Neural crest cell (in vitro differentiated cells): ENCODE measurements around the gene PPP1R9A. TPM values are rescaled to one million over a fixed set of nuclear protein-coding genes. Genes with fewer than 3 reads are reported as not detected.

ENCODE experiments used
- DNase-seq: peaks from one replicate; pipeline ENCODE4 v3.0.0; 2021; ENCODE audit warnings: low read depth, mixed read lengths, low spot score
- H3K27ac Mint-ChIP-seq: one replicate; pipeline ENCODE4 v1.8.0; 2021; ENCODE audit warnings: mild to moderate bottlenecking, mixed read lengths; ENCODE audit not compliant: unreplicated experiment
- H3K27me3 Mint-ChIP-seq: 2 replicates; pipeline ENCODE4 v1.8.0; 2021; ENCODE audit warnings: low read depth, mild to moderate bottlenecking, mixed read lengths
- H3K36me3 Mint-ChIP-seq: 2 replicates; pipeline ENCODE4 v1.8.0; 2021; ENCODE audit warnings: low read depth, mild to moderate bottlenecking, mixed read lengths
- H3K4me1 Mint-ChIP-seq: 2 replicates; pipeline ENCODE4 v1.8.0; 2021; ENCODE audit warnings: mixed read lengths
- H3K4me3 Mint-ChIP-seq: one replicate; pipeline ENCODE4 v1.8.0; 2021; ENCODE audit warnings: mild to moderate bottlenecking, mixed read lengths
- H3K9me3 Mint-ChIP-seq: 2 replicates; pipeline ENCODE4 v1.8.0; 2021; ENCODE audit warnings: mixed read lengths
- CTCF ChIP-seq: fragments of 200-600 bp; sonication (generic); conservative IDR thresholded peaks from 2 replicates; pipeline ENCODE4 v1.5.0; 2021; ENCODE audit warnings: antibody characterized with exemption, mild to moderate bottlenecking
- total RNA-seq: library from RNA; stranded (reverse); gene quantifications from 2 replicates; pipeline ENCODE4 v1.2.1, GENCODE V29; 2021

PPP1R9A gene
- total RNA-seq, 1 donor from 2014 or later = 21.2 TPM

GRCh38 chr7:95290166-95290830 is 382.9 kb downstream of the PPP1R9A start:
- Mint-ChIP-seq H3K27ac (no peak overlapping the region), H3K4me3 (no peak overlapping the region), H3K36me3 (peaks cover 23% of the 10 kb centered on the region), H3K27me3 (no peaks in the 10 kb centered on the region), H3K9me3 (no peaks in the 10 kb centered on the region), H3K4me1 (peaks cover 10% of the 10 kb centered on the region)
- no peak for DNase-seq
- no peak for TF ChIP-seq CTCF

GRCh38 chr7:95295397-95295796 is 388.0 kb downstream of the PPP1R9A start:
- H3K4me3 Mint-ChIP-seq = no peak overlapping the region
- no peak overlapping the region for H3K27ac Mint-ChIP-seq
- H3K27me3 Mint-ChIP-seq = no peaks in the 10 kb centered on the region
- TF ChIP-seq CTCF = no peak
- no peaks in the 10 kb centered on the region for H3K9me3 Mint-ChIP-seq
- H3K36me3 Mint-ChIP-seq = peaks cover 8% of the 10 kb centered on the region
- peaks cover 12% of the 10 kb centered on the region for H3K4me1 Mint-ChIP-seq
- no peak for DNase-seq

- H3K36me3 Mint-ChIP-seq = peaks cover 6% of the 10 kb centered on the region
Measured at GRCh38 chr7:95296456-95296855, 389.1 kb downstream of the PPP1R9A start.

GRCh38 chr7:95297041-95297440 is 389.6 kb downstream of the PPP1R9A start:
- H3K4me3 Mint-ChIP-seq = no peak overlapping the region
- H3K27me3 Mint-ChIP-seq = no peaks in the 10 kb centered on the region
- H3K36me3 Mint-ChIP-seq = peaks cover 6% of the 10 kb centered on the region
- H3K27ac Mint-ChIP-seq = no peak overlapping the region
- no peaks in the 10 kb centered on the region for H3K9me3 Mint-ChIP-seq
- TF ChIP-seq CTCF = no peak
- no peak for DNase-seq
- H3K4me1 Mint-ChIP-seq = peaks cover 11% of the 10 kb centered on the region

More at GRCh38 chr7:95296456-95296855, 389.1 kb downstream of the PPP1R9A start:
- Mint-ChIP-seq H3K27ac (no peak overlapping the region), H3K4me1 (peaks cover 15% of the 10 kb centered on the region), H3K4me3 (no peak overlapping the region), H3K27me3 (no peaks in the 10 kb centered on the region), H3K9me3 (no peaks in the 10 kb centered on the region)
- no peak for TF ChIP-seq CTCF
- no peak for DNase-seq

- Mint-ChIP-seq H3K9me3 (no peaks in the 10 kb centered on the region), H3K4me3 (no peak overlapping the region), H3K27ac (no peak overlapping the region), H3K36me3 (peaks cover 6% of the 10 kb centered on the region), H3K4me1 (peaks cover 7% of the 10 kb centered on the region), H3K27me3 (no peaks in the 10 kb centered on the region)
- no peak for TF ChIP-seq CTCF
- no peak for DNase-seq
Measured at GRCh38 chr7:95298091-95298490, 390.7 kb downstream of the PPP1R9A start.
